Activated CD4-positive, alpha-beta memory T cell treated with anti-CD3 and anti-CD28 coated beads for 36 hours (primary cell): ENCODE data around the gene GALNT9. TPM values are rescaled to one million over a fixed set of nuclear protein-coding genes. Genes with fewer than 3 reads are reported as not detected.
"Not testable (repeated sequence)": the region's sequence is repeated elsewhere in the genome, so short reads cannot be mapped to it uniquely, and the experiment has no call there.

Experiments used
- CTCF ChIA-PET: fragments of 350-600 bp; sonication (Branson Sonifier 250); formaldehyde crosslinking; loops from one replicate; lab custom pipeline; 2021; ENCODE audit warnings: antibody characterized with exemption, inconsistent platforms; lab: Charles Lee
- POLR2A ChIA-PET: fragments of 350-600 bp; sonication (Branson Sonifier 250); formaldehyde crosslinking; loops from one replicate; lab custom pipeline; 2021; ENCODE audit warnings: antibody characterized with exemption; lab: Charles Lee
- DNase-seq: peaks from one replicate; pipeline ENCODE4 v3.0.0-alpha.2; 2020
- H3K27ac Mint-ChIP-seq: one replicate; pipeline ENCODE4 v1.8.0; 2021; ENCODE audit warnings: mixed read lengths
- H3K27me3 Mint-ChIP-seq: one replicate; pipeline ENCODE4 v1.8.0; 2021; ENCODE audit warnings: mixed read lengths
- H3K36me3 Mint-ChIP-seq: one replicate; pipeline ENCODE4 v1.8.0; 2021; ENCODE audit warnings: mixed read lengths
- H3K4me1 Mint-ChIP-seq: one replicate; pipeline ENCODE4 v1.8.0; 2021; ENCODE audit warnings: low read depth, mixed read lengths
- H3K4me3 Mint-ChIP-seq: one replicate; pipeline ENCODE4 v1.8.0; 2021; ENCODE audit warnings: mild to moderate bottlenecking, mixed read lengths
- H3K9me3 Mint-ChIP-seq: one replicate; pipeline ENCODE4 v1.8.0; 2021; ENCODE audit warnings: mixed read lengths
- intact Hi-C: fragments of 100-400 bp; cut with micrococcal nuclease; formaldehyde crosslinking; loops from one replicate; pipeline ENCODE4 v1.15.1; 2023
- total RNA-seq, 2 experiments: library from RNA; stranded (reverse); gene quantifications; one replicate each; pipeline ENCODE4 v1.2.3, GENCODE V29; 2021

The GALNT9 gene
- total RNA-seq, 2 experiments from 2014 or later = 0.12 to 0.29 TPM

DNA sequence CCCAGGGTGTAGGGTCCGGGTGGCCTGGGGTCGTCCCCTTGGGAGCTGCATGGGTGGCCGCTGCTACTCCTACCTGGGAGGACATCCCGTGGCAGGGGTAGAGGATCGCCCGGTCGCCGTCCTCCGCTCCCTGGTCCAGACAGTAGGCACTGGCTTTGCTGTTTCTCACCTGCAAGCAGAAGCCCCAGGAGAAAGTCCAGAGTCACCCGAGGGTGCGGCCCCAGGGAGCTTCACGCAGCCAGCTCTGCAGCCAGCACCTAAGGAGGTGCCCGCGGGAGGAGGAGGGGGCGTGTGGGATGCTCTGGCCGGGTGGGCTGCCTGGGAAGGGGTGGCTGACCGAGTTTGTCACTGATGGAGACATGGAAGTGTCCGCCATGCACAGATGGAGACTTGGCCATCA is 130.3 kb downstream of the GALNT9 start:
- intact Hi-C loops = no loop called here
- H3K27ac Mint-ChIP-seq = no peak overlapping the region
- ChIA-PET CTCF (no interaction called here), POLR2A (no interaction called here)
- no peak for DNase-seq
- peaks cover 3% of the 10 kb centered on the region for H3K27me3 Mint-ChIP-seq
- H3K36me3 Mint-ChIP-seq = no peaks in the 10 kb centered on the region
- H3K4me3 Mint-ChIP-seq = no peak overlapping the region
- H3K4me1 Mint-ChIP-seq = no peaks in the 10 kb centered on the region
- H3K9me3 Mint-ChIP-seq = peaks cover 2% of the 10 kb centered on the region

DNA sequence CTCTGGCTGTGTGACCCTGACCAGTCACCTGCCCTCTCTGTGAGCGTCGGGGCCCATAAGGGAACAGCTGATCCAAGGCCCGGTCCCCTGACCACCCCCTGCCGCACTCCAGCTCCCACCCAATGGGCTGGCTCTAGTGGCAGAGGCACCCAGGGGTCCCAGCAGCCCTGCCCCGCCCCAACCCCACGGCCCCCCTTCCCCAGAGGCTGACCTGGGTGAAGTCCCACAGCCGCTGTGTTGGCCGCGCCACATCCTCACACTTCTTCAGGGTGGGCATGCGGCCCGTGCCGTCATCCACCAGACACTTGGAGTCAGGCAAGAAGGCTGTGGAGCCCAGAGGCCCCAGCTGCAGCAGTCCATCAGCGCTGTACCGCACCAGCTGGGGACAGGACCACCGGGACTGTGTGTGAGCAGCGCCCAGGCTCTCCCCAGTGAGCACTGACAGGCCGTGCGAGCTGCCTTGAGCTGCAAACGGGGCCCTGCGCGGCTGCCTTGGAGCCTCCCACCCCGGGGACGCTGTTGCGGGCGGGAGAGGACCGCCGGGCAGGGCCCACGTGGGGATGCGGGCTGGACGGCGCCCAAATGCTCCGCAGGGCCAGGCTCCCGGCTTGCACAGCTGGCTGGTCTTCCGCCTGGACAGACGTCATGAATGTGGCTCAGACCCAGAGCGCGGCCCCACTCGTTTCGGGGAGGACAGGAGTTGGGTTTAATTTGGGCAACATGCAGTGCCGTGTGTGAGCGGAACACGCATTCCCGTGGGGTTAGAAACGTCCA is 131.6 kb downstream of the GALNT9 start:
- no peak for DNase-seq
- ChIA-PET CTCF (no interaction called here), POLR2A (no interaction called here)
- H3K27ac Mint-ChIP-seq = no peak overlapping the region
- H3K27me3 Mint-ChIP-seq = no peaks in the 10 kb centered on the region
- intact Hi-C loops = no loop called here
- no peak overlapping the region for H3K4me3 Mint-ChIP-seq
- peaks cover 11% of the 10 kb centered on the region for H3K9me3 Mint-ChIP-seq
- H3K4me1 Mint-ChIP-seq = no peaks in the 10 kb centered on the region
- H3K36me3 Mint-ChIP-seq = peaks cover 4% of the 10 kb centered on the region

DNA sequence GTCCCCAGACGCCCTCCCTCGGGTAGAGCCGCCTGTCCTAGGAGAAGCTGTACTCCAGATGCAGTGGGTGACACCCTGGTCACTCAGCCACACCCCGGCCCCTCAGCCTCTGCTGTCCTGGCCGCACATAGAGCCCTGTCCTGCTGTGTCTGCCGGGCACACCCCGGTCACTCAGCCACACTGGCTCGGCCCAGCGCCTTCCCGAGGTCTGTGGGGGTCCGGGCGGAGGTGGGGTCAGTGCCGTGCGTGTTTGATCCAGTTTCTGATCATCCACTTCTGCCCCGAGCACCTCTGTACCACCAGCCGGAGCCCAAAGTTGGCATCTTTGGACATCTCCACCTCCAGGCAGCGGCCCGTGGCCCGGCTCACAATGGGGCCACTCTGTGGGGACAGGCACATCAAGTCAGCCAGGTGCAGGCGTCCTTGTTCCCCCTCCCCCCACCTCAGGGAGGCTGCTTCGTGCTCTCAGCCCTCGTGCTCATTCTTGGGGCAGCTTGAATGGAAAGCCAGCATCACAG is 132.5 kb downstream of the GALNT9 start:
- H3K4me1 Mint-ChIP-seq = no peaks in the 10 kb centered on the region
- intact Hi-C loops = no loop called here
- H3K36me3 Mint-ChIP-seq = peaks cover 4% of the 10 kb centered on the region
- no peak overlapping the region for H3K4me3 Mint-ChIP-seq
- H3K27ac Mint-ChIP-seq = no peak overlapping the region
- no peaks in the 10 kb centered on the region for H3K27me3 Mint-ChIP-seq
- ChIA-PET CTCF (interaction anchor here (0.8 kb wide), 1 partner anchor 43 kb away, joined by 4 read pairs; no protein-coding TSS in a partner anchor), POLR2A (no interaction called here)
- no peak for DNase-seq
- peaks cover 11% of the 10 kb centered on the region for H3K9me3 Mint-ChIP-seq

DNA sequence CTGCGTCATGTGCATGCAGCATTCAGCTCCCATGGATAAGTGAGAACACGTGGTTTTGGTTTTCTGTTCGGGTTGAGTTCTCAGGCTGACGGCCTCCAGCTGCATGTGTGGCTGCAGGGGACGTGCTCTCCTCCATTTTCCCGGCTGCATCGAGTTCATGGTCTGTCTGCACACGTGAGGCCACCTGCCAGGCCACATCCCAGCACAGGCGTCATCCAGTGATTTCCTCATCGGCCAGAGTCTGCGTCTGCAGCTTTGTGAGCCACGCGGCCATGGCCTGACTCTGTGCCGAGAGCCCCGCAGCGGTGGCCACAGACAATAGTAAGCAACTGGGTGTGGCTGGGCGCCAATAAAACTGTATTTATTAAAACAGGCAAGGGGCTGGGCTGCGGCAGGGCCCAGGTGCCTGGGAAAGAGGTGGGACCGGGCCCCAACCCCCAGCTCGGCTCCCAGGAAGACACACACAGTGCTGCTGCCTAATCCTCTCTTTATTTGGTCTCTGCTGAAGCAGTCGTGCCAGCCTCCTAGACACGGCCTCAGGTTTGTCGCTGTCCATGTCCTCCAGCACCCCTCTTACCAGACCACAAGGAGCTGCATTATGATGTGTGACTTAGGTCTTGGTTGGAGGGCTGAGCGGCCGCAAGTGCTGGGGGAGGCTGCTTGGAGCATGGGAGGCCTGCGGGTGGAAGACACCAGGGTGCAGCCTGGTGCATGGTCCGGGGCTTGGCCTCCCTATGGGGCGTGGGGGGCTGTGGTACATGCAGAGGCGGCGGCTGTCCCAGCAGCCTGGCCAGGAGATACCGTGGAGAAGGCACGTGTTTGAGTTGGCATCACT is 133.1 kb downstream of the GALNT9 start:
- intact Hi-C loops = no loop called here
- H3K4me1 Mint-ChIP-seq = peaks cover 1% of the 10 kb centered on the region

DNA sequence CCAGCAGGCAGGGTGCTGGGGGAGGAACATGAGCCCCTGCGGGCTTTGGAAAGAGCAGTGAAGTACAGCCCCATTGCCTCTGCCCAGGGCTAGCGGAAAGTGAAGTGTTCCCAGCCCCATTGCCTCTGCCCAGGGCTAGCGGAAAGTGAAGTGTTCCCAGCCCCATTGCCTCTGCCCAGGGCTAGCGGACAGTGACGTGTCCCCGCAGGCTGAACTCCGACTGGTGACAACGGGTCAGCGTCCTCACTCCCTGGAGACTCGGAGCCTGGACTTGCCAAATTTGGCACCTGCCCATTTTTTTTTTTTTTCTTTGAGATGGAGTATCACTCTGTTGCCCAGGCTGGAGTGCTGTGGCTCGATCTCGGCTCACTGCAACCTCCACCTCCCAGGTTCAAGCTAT is 134.1 kb downstream of the GALNT9 start:
- H3K4me1 Mint-ChIP-seq, intact Hi-C loops, H3K36me3 Mint-ChIP-seq, H3K4me3 Mint-ChIP-seq, DNase-seq, H3K27ac Mint-ChIP-seq, H3K27me3 Mint-ChIP-seq, POLR2A ChIA-PET: not testable (repeated sequence)
- peaks cover 11% of the 10 kb centered on the region for H3K9me3 Mint-ChIP-seq
- CTCF ChIA-PET = interaction anchor here (0.7 to 2.0 kb wide), 3 partner anchors 16 to 42 kb away, joined by 4 to 5 read pairs (median 4); no protein-coding TSS in a partner anchor

More for the DNA sequence above, 133.1 kb downstream of the GALNT9 start:
- POLR2A ChIA-PET = no interaction called here
- CTCF ChIA-PET = interaction anchor here (0.7 to 0.9 kb wide), 3 partner anchors 17 to 43 kb away, joined by 4 read pairs; no protein-coding TSS in a partner anchor
- H3K4me3 Mint-ChIP-seq = no peak overlapping the region
- H3K27me3 Mint-ChIP-seq = no peaks in the 10 kb centered on the region
- peaks cover 11% of the 10 kb centered on the region for H3K9me3 Mint-ChIP-seq
- DNase-seq = no peak
- H3K27ac Mint-ChIP-seq = no peak overlapping the region
- peaks cover 4% of the 10 kb centered on the region for H3K36me3 Mint-ChIP-seq

DNA sequence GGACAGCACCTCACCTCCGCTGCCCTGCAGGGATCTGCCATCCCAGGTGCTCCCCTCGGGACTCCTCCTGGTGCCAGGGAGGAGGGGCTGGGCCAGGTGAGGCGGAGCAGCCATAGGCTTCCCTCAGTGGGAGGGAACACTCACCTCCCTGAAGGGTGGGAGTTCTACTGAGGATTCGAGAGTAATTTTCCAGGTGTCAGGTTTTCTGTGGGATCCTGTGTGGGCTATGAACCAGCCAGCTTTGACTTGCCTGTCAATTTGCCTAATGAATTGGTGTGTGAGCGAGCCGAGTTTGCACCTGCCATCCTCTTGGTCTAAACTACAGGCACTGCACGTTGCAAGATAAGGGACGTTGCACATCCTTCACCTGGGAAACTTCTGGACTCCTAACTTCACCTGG is 134.8 kb downstream of the GALNT9 start:
- H3K4me3 Mint-ChIP-seq = no peak overlapping the region
- DNase-seq = no peak
- H3K27ac Mint-ChIP-seq = no peak overlapping the region
- H3K36me3 Mint-ChIP-seq = peaks cover 4% of the 10 kb centered on the region
- peaks cover 11% of the 10 kb centered on the region for H3K9me3 Mint-ChIP-seq
- ChIA-PET POLR2A (no interaction called here), CTCF (interaction anchor here (1.1 to 2.0 kb wide), 2 partner anchors 32 to 34 kb away, joined by 3 to 5 read pairs; no protein-coding TSS in a partner anchor)
- intact Hi-C loops = no loop called here
- peaks cover 9% of the 10 kb centered on the region for H3K4me1 Mint-ChIP-seq
- H3K27me3 Mint-ChIP-seq = no peaks in the 10 kb centered on the region

DNA sequence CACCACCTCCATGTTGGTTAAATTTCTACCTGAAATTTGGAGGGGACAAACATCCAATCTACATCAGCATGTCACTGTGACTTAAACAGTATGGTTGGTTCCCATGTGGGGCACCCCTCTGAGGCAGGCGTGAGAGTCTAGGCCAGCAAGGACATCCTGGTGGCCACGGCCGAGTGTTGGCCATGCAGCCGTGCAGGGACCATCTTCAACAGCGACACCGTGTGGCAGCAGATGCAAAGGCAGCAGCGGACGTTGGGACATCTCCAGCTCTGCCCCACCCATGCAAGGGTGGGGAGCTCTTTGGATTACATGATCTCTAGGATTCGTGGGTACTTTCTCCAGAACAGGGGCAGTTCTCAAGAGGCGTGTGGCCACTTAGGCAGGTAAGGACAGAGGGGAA is 135.3 kb downstream of the GALNT9 start:
- POLR2A ChIA-PET = no interaction called here
- H3K9me3 Mint-ChIP-seq = peaks cover 11% of the 10 kb centered on the region
- no peaks in the 10 kb centered on the region for H3K27me3 Mint-ChIP-seq
- intact Hi-C loops = no loop called here
- no peak overlapping the region for H3K27ac Mint-ChIP-seq
- H3K4me3 Mint-ChIP-seq = no peak overlapping the region
- peak; percentile 52 for DNase-seq
- CTCF ChIA-PET = interaction anchor here (1.1 to 2.0 kb wide), 2 partner anchors 31 to 33 kb away, joined by 3 to 5 read pairs; no protein-coding TSS in a partner anchor
- peaks cover 13% of the 10 kb centered on the region for H3K4me1 Mint-ChIP-seq
- peaks cover 4% of the 10 kb centered on the region for H3K36me3 Mint-ChIP-seq

DNA sequence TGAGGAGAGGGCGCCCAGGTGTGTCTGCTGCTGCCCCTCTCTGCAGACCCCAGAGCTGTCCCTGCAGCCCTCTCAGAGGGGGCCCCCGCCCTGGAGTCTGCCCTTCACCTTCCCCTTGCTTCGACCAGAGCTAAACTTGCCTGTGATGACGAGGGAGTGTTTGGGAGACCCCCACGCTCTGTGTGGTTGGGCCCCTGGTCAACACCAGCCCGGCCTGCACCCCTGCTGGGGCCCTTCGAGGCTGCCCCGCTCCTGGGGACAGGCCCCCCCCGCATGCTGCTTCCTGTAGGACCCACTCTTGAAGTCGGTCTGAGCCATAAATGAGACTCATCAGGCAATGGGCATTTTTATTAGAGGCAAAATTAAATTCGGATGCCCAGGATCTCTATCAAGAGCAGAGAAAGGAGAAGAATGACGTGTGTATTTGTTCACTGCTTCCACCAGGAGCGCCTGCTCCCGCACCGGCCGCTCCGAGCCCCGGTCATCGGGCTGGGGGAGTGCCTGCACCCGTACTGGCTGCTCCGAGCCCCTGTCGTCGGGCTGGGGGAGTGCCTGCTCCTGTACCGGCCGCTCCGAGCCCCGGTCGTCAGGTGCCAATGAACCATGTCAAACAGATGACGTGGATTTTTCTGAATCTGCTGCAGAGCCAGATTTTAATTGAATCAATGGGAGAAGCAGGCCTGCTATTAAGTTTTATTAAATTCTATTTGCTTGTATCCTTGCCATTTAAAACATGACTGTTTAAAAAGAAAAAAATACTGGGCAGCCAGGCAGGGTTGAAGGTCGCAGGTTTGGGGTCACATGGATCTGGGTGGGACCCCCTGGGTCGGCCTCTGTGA is 137.5 kb downstream of the GALNT9 start:
- ChIA-PET POLR2A (no interaction called here), CTCF (interaction anchor here (0.8 kb wide), 1 partner anchor 38 kb away, joined by 4 read pairs; no protein-coding TSS in a partner anchor)
- Mint-ChIP-seq H3K36me3 (peaks cover 4% of the 10 kb centered on the region), H3K9me3 (peaks cover 13% of the 10 kb centered on the region), H3K27me3 (no peaks in the 10 kb centered on the region), H3K4me1 (peaks cover 25% of the 10 kb centered on the region), H3K27ac (no peak overlapping the region), H3K4me3 (no peak overlapping the region)
- intact Hi-C loops = no loop called here
- no peak for DNase-seq

DNA sequence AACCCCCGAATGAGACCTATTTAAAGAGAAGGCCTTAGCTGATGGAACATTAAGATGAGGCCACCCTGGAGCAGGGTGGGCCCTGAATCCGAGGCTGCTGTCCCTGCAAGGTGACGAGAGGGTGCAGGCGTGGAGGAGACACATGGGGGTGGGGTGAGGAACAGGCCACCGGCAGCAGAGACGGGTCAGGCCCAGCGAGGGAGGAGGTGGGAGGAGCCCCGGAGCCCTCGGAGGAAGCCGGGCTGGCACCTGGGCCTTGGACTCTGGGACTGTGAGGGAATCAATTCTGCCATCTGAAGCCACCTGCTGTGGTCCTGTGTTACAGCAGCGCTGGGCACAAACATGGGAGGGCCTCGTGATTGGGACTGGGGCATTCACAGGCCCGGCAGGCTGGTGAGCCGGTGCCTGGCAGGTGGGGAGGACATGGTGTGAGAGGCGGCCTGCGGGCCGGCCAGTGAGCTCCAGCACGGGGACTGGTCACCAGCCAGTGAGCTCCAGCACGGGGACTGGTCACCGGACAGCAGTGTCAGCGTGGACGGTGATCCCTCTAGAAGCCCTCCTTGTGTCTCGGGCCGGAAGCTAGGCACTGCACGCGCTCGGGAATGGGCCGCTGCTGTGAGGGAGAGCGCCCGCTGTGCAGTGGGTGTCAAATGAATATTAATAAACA is 138.4 kb downstream of the GALNT9 start:
- Mint-ChIP-seq H3K4me3 (peak overlapping the region; percentile 61), H3K27ac (no peak overlapping the region), H3K9me3 (peaks cover 13% of the 10 kb centered on the region), H3K27me3 (no peaks in the 10 kb centered on the region), H3K4me1 (peaks cover 32% of the 10 kb centered on the region), H3K36me3 (peaks cover 4% of the 10 kb centered on the region)
- intact Hi-C loops = no loop called here
- ChIA-PET POLR2A (no interaction called here), CTCF (interaction anchor here (0.8 kb wide), 1 partner anchor 37 kb away, joined by 4 read pairs; no protein-coding TSS in a partner anchor)
- no peak for DNase-seq

DNA sequence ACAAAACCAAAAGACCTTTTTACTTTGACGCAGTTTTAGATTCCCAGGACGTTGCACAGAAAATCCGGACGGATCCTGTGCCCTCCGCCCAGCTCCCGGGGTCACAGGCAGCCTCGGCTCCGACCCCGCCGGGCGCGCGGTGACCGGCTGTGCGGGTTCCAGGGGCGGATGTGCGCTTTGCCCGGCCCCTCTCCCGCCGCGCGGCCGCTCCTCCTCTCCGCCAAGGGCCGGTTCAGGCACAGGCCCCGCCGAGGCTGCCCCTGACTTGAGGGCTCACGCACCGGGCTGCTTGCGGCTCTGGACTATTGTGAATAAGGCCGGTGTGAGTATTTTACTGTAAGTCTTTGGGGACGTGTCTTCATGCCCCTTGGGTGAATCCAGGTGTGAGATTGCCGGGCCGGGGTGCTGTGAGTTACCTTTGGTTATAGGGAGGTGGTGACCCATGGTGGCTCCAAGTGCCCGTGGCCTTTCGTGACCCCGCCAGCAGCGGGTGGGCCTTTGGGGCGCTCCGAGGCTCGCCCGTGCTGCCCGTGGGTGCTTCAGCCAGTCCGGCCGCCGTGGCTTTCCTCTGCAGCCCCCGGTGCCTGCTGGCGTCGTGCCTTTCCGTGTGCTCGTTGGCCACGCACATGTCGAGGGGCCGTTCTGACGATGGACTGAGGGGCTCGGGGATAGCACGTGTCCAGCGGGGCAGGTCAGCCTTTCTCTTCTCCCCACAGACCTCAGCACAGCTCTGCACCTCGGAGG is 139.2 kb downstream of the GALNT9 start:
- Mint-ChIP-seq H3K9me3 (peaks cover 15% of the 10 kb centered on the region), H3K4me3 (peak overlapping the region; percentile 93), H3K27me3 (no peaks in the 10 kb centered on the region), H3K36me3 (peaks cover 6% of the 10 kb centered on the region), H3K4me1 (peaks cover 40% of the 10 kb centered on the region), H3K27ac (peak overlapping the region; percentile 74)
- CTCF ChIA-PET = interaction anchor here (1.2 to 1.6 kb wide), 3 partner anchors 11 to 37 kb away, joined by 3 to 7 read pairs (median 5); no protein-coding TSS in a partner anchor
- POLR2A ChIA-PET = no interaction called here
- no peak for DNase-seq
- intact Hi-C loops = no loop called here
